Mesothelial cell of epicardium (in vitro differentiated cells): ENCODE measurements around the gene TLCD1. TPM values are rescaled to one million over a fixed set of nuclear protein-coding genes. Genes with fewer than 3 reads are reported as not detected.

Experiments
- DNase-seq, 2 experiments: peaks; one replicate each; pipeline ENCODE4 v3.0.0; 2021; ENCODE audit warnings: low spot score in 2 of 2; ENCODE audit not compliant: unreplicated experiment in 2 of 2
- H3K27ac Mint-ChIP-seq: 2 replicates; pipeline ENCODE4 v1.8.0; 2021; ENCODE audit warnings: mixed read lengths
- H3K27me3 Mint-ChIP-seq: 2 replicates; pipeline ENCODE4 v1.8.0; 2021; ENCODE audit warnings: low read depth, mixed read lengths
- H3K36me3 Mint-ChIP-seq: 2 replicates; pipeline ENCODE4 v1.8.0; 2021; ENCODE audit warnings: mixed read lengths
- H3K4me1 Mint-ChIP-seq: 2 replicates; pipeline ENCODE4 v1.8.0; 2021; ENCODE audit warnings: mixed read lengths
- H3K4me3 Mint-ChIP-seq: 2 replicates; pipeline ENCODE4 v1.8.0; 2021; ENCODE audit warnings: mild to moderate bottlenecking, moderate library complexity, mixed read lengths
- H3K9me3 Mint-ChIP-seq: 2 replicates; pipeline ENCODE4 v1.8.0; 2021; ENCODE audit warnings: mixed read lengths
- total RNA-seq: library from RNA; stranded (reverse); gene quantifications from 3 replicates; pipeline ENCODE4 v1.2.1, GENCODE V29; 2021
- TF ChIP-seq, protein P1 (sequence below): fragments of 200-600 bp; sonication (generic); IDR thresholded peaks from one replicate; pipeline ENCODE4 v1.5.0; 2021; ENCODE audit warnings: antibody characterized with exemption; ENCODE audit not compliant: unreplicated experiment

Gene TLCD1
- total RNA-seq, 1 donor from 2014 or later, result 2.3 TPM

GRCh38 chr17:28712032-28712704, 13.9 kb downstream of the TLCD1 start:
- H3K9me3 Mint-ChIP-seq, result no peaks in the 10 kb centered on the region
- peaks cover 36% of the 10 kb centered on the region for H3K4me1 Mint-ChIP-seq

GRCh38 chr17:28711723-28712031, 14.4 kb downstream of the TLCD1 start, which contains the start of gene PROCA1:
PROCA1 (minus strand) TSS chr17:28711888; CDS start chr17:28711660, 228 bp downstream.
- DNase-seq, result no peak
- Mint-ChIP-seq H3K27ac (peak within 1 kb of the TSS; percentile 99), H3K9me3 (no peaks in the 10 kb centered on the region)

More at GRCh38 chr17:28712032-28712704, 13.9 kb downstream of the TLCD1 start:
- peaks cover 18% of the 10 kb centered on the region for H3K36me3 Mint-ChIP-seq
- DNase-seq, result no peak
- peak overlapping the region; percentile 93 for H3K27ac Mint-ChIP-seq
- H3K27me3 Mint-ChIP-seq, result no peaks in the 10 kb centered on the region
- TF ChIP-seq, protein P1, sequence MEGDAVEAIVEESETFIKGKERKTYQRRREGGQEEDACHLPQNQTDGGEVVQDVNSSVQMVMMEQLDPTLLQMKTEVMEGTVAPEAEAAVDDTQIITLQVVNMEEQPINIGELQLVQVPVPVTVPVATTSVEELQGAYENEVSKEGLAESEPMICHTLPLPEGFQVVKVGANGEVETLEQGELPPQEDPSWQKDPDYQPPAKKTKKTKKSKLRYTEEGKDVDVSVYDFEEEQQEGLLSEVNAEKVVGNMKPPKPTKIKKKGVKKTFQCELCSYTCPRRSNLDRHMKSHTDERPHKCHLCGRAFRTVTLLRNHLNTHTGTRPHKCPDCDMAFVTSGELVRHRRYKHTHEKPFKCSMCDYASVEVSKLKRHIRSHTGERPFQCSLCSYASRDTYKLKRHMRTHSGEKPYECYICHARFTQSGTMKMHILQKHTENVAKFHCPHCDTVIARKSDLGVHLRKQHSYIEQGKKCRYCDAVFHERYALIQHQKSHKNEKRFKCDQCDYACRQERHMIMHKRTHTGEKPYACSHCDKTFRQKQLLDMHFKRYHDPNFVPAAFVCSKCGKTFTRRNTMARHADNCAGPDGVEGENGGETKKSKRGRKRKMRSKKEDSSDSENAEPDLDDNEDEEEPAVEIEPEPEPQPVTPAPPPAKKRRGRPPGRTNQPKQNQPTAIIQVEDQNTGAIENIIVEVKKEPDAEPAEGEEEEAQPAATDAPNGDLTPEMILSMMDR, result no peak
- H3K4me3 Mint-ChIP-seq, result peak overlapping the region; percentile 83

GRCh38 chr17:28710861-28711722, 14.9 kb downstream of the TLCD1 start:
- TF ChIP-seq, protein P1, result no peak
- Mint-ChIP-seq H3K4me1 (peaks cover 31% of the 10 kb centered on the region), H3K9me3 (no peaks in the 10 kb centered on the region), H3K36me3 (peaks cover 18% of the 10 kb centered on the region), H3K4me3 (peak overlapping the region; percentile 83), H3K27me3 (no peaks in the 10 kb centered on the region), H3K27ac (peak overlapping the region; percentile 99)
- peak; percentile 87 to 96 for DNase-seq

More at GRCh38 chr17:28711723-28712031, 14.4 kb downstream of the TLCD1 start, which contains the start of gene PROCA1:
- H3K4me1 Mint-ChIP-seq, result peaks cover 36% of the 10 kb centered on the region
- H3K27me3 Mint-ChIP-seq, result no peaks in the 10 kb centered on the region
- peaks cover 18% of the 10 kb centered on the region for H3K36me3 Mint-ChIP-seq
- H3K4me3 Mint-ChIP-seq, result peak within 1 kb of the TSS; percentile 83
- TF ChIP-seq, protein P1, result no peak

DNA sequence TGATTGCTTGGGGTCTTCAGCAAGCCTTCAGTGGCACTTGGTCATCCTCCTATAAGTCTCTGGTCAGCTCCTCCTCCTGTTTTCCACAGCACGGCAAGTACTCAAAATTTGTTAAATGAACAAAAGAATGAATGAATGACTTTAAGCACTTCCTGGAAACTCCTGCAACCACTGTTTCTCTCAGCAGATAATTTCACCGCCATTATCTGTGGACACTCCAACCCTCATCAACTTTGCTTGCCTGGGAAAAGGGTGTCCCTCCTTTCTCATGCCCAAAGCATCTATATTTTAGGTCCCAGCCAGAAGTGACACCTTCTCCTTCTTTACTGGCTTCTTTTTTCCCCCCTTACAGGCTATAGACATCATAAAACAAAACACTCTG, 18.7 kb downstream of the TLCD1 start:
- peaks cover 8% of the 10 kb centered on the region for H3K36me3 Mint-ChIP-seq
- no peaks in the 10 kb centered on the region for H3K27me3 Mint-ChIP-seq
- no peak overlapping the region for H3K27ac Mint-ChIP-seq
- DNase-seq, result no peak
- TF ChIP-seq, protein P1, result no peak
- peaks cover 17% of the 10 kb centered on the region for H3K4me1 Mint-ChIP-seq
- no peaks in the 10 kb centered on the region for H3K9me3 Mint-ChIP-seq
- no peak overlapping the region for H3K4me3 Mint-ChIP-seq

GRCh38 chr17:28706471-28707338, 19.3 kb downstream of the TLCD1 start:
- peaks cover 10% of the 10 kb centered on the region for H3K4me1 Mint-ChIP-seq
- no peak for DNase-seq
- TF ChIP-seq, protein P1, result no peak
- H3K27me3 Mint-ChIP-seq, result no peaks in the 10 kb centered on the region
- peaks cover 10% of the 10 kb centered on the region for H3K36me3 Mint-ChIP-seq
- no peaks in the 10 kb centered on the region for H3K9me3 Mint-ChIP-seq
- no peak overlapping the region for H3K27ac Mint-ChIP-seq
- no peak overlapping the region for H3K4me3 Mint-ChIP-seq
